Thymus (tissue), 11 donors: ENCODE results near the gene PTTG2. TPM values are rescaled to one million over a fixed set of nuclear protein-coding genes. Genes with fewer than 3 reads are reported as not detected.

Source experiments
- DNase-seq, 9 donors: peaks; one replicate each; pipeline ENCODE4 v3.0.0-alpha.2; 2013; ENCODE audit warnings: low spot score in 9 of 9, low read depth in 6 of 9, missing footprints in 1 of 9
- H3K27ac ChIP-seq, 2 donors: one replicate each; pipeline ENCODE4 v1.5.1; 2013; ENCODE audit warnings: control low read depth in 1 of 2, low read depth in 1 of 2, low read length in 1 of 2, mild to moderate bottlenecking in 1 of 2, moderate library complexity in 1 of 2
- H3K27me3 ChIP-seq, 2 donors: one replicate each; pipeline ENCODE4 v1.5.1; 2013; ENCODE audit warnings: low read length in 1 of 2; ENCODE audit not compliant: control insufficient read depth in 2 of 2, insufficient read depth in 1 of 2
- H3K36me3 ChIP-seq, 2 donors: one replicate each; pipeline ENCODE4 v1.5.1; 2013; ENCODE audit warnings: low read length in 1 of 2, mild to moderate bottlenecking in 1 of 2, moderate library complexity in 1 of 2; ENCODE audit not compliant: control insufficient read depth in 2 of 2, insufficient read depth in 2 of 2
- H3K4me1 ChIP-seq, 2 donors: one replicate each; pipeline ENCODE4 v1.5.1; 2013; ENCODE audit warnings: low read length in 2 of 2; ENCODE audit not compliant: control insufficient read depth in 2 of 2, insufficient read depth in 2 of 2
- H3K4me3 ChIP-seq, 2 donors: one replicate each; pipeline ENCODE4 v1.5.1; 2013; ENCODE audit warnings: low read length in 2 of 2, control low read depth in 1 of 2, mild to moderate bottlenecking in 1 of 2
- H3K9me3 ChIP-seq, 2 donors: one replicate each; pipeline ENCODE4 v1.5.1; 2013; ENCODE audit warnings: low read length in 1 of 2, mild to moderate bottlenecking in 1 of 2; ENCODE audit not compliant: control insufficient read depth in 2 of 2, insufficient read depth in 1 of 2
- WGBS: extraction: QIAGEN DNeasy Blood & Tissue Kit; methylation state at CpG from one replicate; pipeline ENCODE4 v1.1.7; 2013; 5-methylcytosine and 5-hydroxymethylcytosine counted together
- polyA plus RNA-seq: library from polyadenylated mRNA; stranded (reverse); fragments of 200-250 nt; gene quantifications from one replicate; pipeline ENCODE4 v1.2.3, GENCODE V29; 2013
- total RNA-seq: library from RNA; stranded (reverse); fragments of 120-200 nt; gene quantifications from one replicate; pipeline ENCODE4 v1.2.4, GENCODE V29; 2013
- donor health status: healthy.

Gene PTTG2
- total and polyA plus RNA-seq, 2 donors = 0.09 to 0.71 TPM

GRCh38 chr4:37951461-37952352 lies 8.5 kb upstream of the PTTG2 start:
- Histone ChIP-seq H3K27ac (no peak overlapping the region), H3K9me3 (no peaks in the 10 kb centered on the region), H3K36me3 (no peaks in the 10 kb centered on the region), H3K27me3 (no peaks in the 10 kb centered on the region), H3K4me3 (no peak overlapping the region), H3K4me1 (no peaks in the 10 kb centered on the region)
- no peak for DNase-seq
- 79% methylated on average over 10 of the region's 10 CpGs for WGBS

GRCh38 chr4:37953156-37953555 lies 7.0 kb upstream of the PTTG2 start:
- no peaks in the 10 kb centered on the region for H3K9me3 ChIP-seq
- H3K27ac ChIP-seq = no peak overlapping the region
- H3K27me3 ChIP-seq = no peaks in the 10 kb centered on the region
- DNase-seq = no peak
- H3K4me3 ChIP-seq = no peak overlapping the region
- WGBS = 87% methylated on average over 1 of the region's 1 CpG
- H3K4me1 ChIP-seq = no peaks in the 10 kb centered on the region
- no peaks in the 10 kb centered on the region for H3K36me3 ChIP-seq

- H3K27ac ChIP-seq = no peak overlapping the region
Observed at GRCh38 chr4:37953620-37954293, 6.4 kb upstream of the PTTG2 start.

GRCh38 chr4:37956941-37957340 lies 3.3 kb upstream of the PTTG2 start:
- Histone ChIP-seq H3K4me3 (no peak overlapping the region), H3K4me1 (no peaks in the 10 kb centered on the region), H3K27ac (no peak overlapping the region), H3K36me3 (no peaks in the 10 kb centered on the region), H3K9me3 (no peaks in the 10 kb centered on the region), H3K27me3 (no peaks in the 10 kb centered on the region)
- DNase-seq = no peak
- WGBS = 86% methylated on average over 4 of the region's 4 CpGs

More at GRCh38 chr4:37953620-37954293, 6.4 kb upstream of the PTTG2 start:
- 89% methylated on average over 7 of the region's 7 CpGs for WGBS
- no peaks in the 10 kb centered on the region for H3K4me1 ChIP-seq
- H3K9me3 ChIP-seq = no peaks in the 10 kb centered on the region
- no peak overlapping the region for H3K4me3 ChIP-seq
- DNase-seq = no peak
- no peaks in the 10 kb centered on the region for H3K36me3 ChIP-seq
- no peaks in the 10 kb centered on the region for H3K27me3 ChIP-seq

- 88% methylated on average over 6 of the region's 6 CpGs for WGBS
- H3K27me3 ChIP-seq = no peaks in the 10 kb centered on the region
- H3K4me1 ChIP-seq = no peaks in the 10 kb centered on the region
- H3K4me3 ChIP-seq = no peak overlapping the region
- H3K9me3 ChIP-seq = no peaks in the 10 kb centered on the region
- H3K36me3 ChIP-seq = no peaks in the 10 kb centered on the region
- H3K27ac ChIP-seq = no peak overlapping the region
- no peak for DNase-seq
Observed at GRCh38 chr4:37958932-37959331, 1.3 kb upstream of the PTTG2 start.

- no peaks in the 10 kb centered on the region for H3K36me3 ChIP-seq
- WGBS = 89% methylated on average over 5 of the region's 5 CpGs
- no peaks in the 10 kb centered on the region for H3K27me3 ChIP-seq
- H3K27ac ChIP-seq = no peak overlapping the region
- no peak overlapping the region for H3K4me3 ChIP-seq
- H3K4me1 ChIP-seq = no peaks in the 10 kb centered on the region
- no peaks in the 10 kb centered on the region for H3K9me3 ChIP-seq
- no peak for DNase-seq
Observed at GRCh38 chr4:37960679-37961450, 667 bp downstream of the PTTG2 start.

GRCh38 chr4:37964734-37965457 lies 4.7 kb downstream of the PTTG2 start:
- Histone ChIP-seq H3K27me3 (no peaks in the 10 kb centered on the region), H3K4me3 (no peak overlapping the region), H3K9me3 (no peaks in the 10 kb centered on the region), H3K36me3 (no peaks in the 10 kb centered on the region), H3K4me1 (no peaks in the 10 kb centered on the region), H3K27ac (no peak overlapping the region)
- 79% methylated on average over 4 of the region's 4 CpGs for WGBS
- DNase-seq = no peak

- Histone ChIP-seq H3K9me3 (no peaks in the 10 kb centered on the region), H3K4me3 (no peak overlapping the region), H3K4me1 (no peaks in the 10 kb centered on the region), H3K27ac (no peak overlapping the region), H3K27me3 (no peaks in the 10 kb centered on the region), H3K36me3 (no peaks in the 10 kb centered on the region)
- DNase-seq = no peak
- WGBS = 98% methylated on average over 3 of the region's 3 CpGs
Observed at GRCh38 chr4:37966044-37966443, 5.8 kb downstream of the PTTG2 start.
